HL-60 (cell line): ENCODE results near the gene SLC22A5.

ENCODE experiments used
- GABPA ChIP-seq: IDR thresholded peaks from 2 replicates; pipeline ENCODE4 v1.6.1; 2012; ENCODE audit warnings: low read depth
- POLR2AphosphoS5 ChIP-seq: IDR thresholded peaks from 2 replicates; pipeline ENCODE4 v1.6.1; 2012; ENCODE audit warnings: low read depth
- SPI1 ChIP-seq: IDR thresholded peaks from 2 replicates; pipeline ENCODE4 v1.6.1; 2012; ENCODE audit warnings: low read depth, mild to moderate bottlenecking, borderline replicate concordance
- TF ChIP-seq, protein P1 (sequence below): IDR thresholded peaks from 2 replicates; pipeline ENCODE4 v1.6.1; 2012; ENCODE audit warnings: low read depth; ENCODE audit not compliant: insufficient replicate concordance
- TF ChIP-seq, protein P2 (sequence below): IDR thresholded peaks from one replicate; pipeline ENCODE4 v1.5.1; 2011; ENCODE audit warnings: low read length, control low read depth, inconsistent platforms; ENCODE audit not compliant: insufficient read depth

DNA sequence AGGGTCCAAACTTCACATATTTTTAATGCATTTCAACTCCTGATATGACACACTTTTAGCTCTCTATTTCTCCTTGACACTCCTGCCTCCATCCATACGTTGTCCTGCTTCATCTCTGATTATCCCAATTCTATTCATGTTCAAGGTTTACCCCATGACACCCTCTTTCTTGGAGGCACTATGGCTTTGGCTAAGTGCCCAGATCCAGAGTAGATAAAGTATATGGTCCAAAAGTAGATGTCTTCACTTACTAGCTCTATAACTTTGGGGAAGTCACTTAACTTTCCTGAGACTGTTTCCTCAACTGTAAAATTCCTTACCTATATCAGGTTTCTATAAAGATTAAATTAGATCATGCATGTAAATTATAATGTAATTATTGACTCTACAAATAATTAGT, 36.1 kb downstream of the SLC22A5 start:
- TF ChIP-seq, protein P1, sequence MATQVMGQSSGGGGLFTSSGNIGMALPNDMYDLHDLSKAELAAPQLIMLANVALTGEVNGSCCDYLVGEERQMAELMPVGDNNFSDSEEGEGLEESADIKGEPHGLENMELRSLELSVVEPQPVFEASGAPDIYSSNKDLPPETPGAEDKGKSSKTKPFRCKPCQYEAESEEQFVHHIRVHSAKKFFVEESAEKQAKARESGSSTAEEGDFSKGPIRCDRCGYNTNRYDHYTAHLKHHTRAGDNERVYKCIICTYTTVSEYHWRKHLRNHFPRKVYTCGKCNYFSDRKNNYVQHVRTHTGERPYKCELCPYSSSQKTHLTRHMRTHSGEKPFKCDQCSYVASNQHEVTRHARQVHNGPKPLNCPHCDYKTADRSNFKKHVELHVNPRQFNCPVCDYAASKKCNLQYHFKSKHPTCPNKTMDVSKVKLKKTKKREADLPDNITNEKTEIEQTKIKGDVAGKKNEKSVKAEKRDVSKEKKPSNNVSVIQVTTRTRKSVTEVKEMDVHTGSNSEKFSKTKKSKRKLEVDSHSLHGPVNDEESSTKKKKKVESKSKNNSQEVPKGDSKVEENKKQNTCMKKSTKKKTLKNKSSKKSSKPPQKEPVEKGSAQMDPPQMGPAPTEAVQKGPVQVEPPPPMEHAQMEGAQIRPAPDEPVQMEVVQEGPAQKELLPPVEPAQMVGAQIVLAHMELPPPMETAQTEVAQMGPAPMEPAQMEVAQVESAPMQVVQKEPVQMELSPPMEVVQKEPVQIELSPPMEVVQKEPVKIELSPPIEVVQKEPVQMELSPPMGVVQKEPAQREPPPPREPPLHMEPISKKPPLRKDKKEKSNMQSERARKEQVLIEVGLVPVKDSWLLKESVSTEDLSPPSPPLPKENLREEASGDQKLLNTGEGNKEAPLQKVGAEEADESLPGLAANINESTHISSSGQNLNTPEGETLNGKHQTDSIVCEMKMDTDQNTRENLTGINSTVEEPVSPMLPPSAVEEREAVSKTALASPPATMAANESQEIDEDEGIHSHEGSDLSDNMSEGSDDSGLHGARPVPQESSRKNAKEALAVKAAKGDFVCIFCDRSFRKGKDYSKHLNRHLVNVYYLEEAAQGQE: no peak
- TF ChIP-seq POLR2AphosphoS5 (no peak), GABPA (no peak), SPI1 (no peak)
- TF ChIP-seq, protein P2, sequence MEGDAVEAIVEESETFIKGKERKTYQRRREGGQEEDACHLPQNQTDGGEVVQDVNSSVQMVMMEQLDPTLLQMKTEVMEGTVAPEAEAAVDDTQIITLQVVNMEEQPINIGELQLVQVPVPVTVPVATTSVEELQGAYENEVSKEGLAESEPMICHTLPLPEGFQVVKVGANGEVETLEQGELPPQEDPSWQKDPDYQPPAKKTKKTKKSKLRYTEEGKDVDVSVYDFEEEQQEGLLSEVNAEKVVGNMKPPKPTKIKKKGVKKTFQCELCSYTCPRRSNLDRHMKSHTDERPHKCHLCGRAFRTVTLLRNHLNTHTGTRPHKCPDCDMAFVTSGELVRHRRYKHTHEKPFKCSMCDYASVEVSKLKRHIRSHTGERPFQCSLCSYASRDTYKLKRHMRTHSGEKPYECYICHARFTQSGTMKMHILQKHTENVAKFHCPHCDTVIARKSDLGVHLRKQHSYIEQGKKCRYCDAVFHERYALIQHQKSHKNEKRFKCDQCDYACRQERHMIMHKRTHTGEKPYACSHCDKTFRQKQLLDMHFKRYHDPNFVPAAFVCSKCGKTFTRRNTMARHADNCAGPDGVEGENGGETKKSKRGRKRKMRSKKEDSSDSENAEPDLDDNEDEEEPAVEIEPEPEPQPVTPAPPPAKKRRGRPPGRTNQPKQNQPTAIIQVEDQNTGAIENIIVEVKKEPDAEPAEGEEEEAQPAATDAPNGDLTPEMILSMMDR: no peak
